Bronchial smooth muscle cell (primary cell): ENCODE results near the gene CTDNEP1. TPM values are rescaled to one million over a fixed set of nuclear protein-coding genes. Genes with fewer than 3 reads are reported as not detected.

Experiments used
- total RNA-seq: library from RNA; depleted of rRNA; stranded (reverse); fragments of >200 nt; gene quantifications from 2 replicates; pipeline ENCODE4 v1.2.1, GENCODE V29; 2014

CTDNEP1 gene
- 19.1 and 23.0 TPM in 2 replicates for total RNA-seq

GRCh38 chr17:7251661-7252175 lies at the start of gene CTDNEP1:
CTDNEP1 (minus strand) TSS chr17:7251734; CDS start chr17:7251296, 438 bp downstream.

GRCh38 chr17:7294614-7295153 lies 43.1 kb upstream of the CTDNEP1 start, which contains the start of gene YBX2:
YBX2 (minus strand) TSS chr17:7294639; CDS start chr17:7294500, 139 bp downstream.

GRCh38 chr17:7281074-7281952 lies 29.8 kb upstream of the CTDNEP1 start, which contains the start of gene SLC2A4:
SLC2A4 (plus strand) TSS chr17:7281718; CDS start chr17:7281935, 217 bp downstream.

GRCh38 chr17:7262192-7262934 lies 10.8 kb upstream of the CTDNEP1 start, which contains the start of gene CLDN7:
CLDN7 (minus strand) TSS chr17:7262478; CDS start chr17:7262043, 435 bp downstream.

GRCh38 chr17:7252176-7253043 lies 876 bp upstream of the CTDNEP1 start, which contains the start of gene ELP5:
ELP5 (plus strand) TSS chr17:7252215; CDS start chr17:7252551, 336 bp downstream.

GRCh38 chr17:7241783-7242716 lies 9.5 kb downstream of the CTDNEP1 start, which contains the start of gene GABARAP:
GABARAP (minus strand) TSS chr17:7242449; CDS start chr17:7242330, 119 bp downstream.

GRCh38 chr17:7239091-7240027 lies 12.2 kb downstream of the CTDNEP1 start, which contains the start of gene PHF23:
PHF23 (minus strand) TSS chr17:7239457; CDS start chr17:7239279, 178 bp downstream.

GRCh38 chr17:7234083-7234951 lies 17.2 kb downstream of the CTDNEP1 start, which contains the start of gene DVL2:
DVL2 (minus strand) TSS chr17:7234517; CDS start chr17:7234262, 255 bp downstream.

GRCh38 chr17:7219812-7220592 lies 31.5 kb downstream of the CTDNEP1 start, which contains the start of the genes ACADVL and DLG4:
ACADVL (plus strand) TSS chr17:7219938; CDS start chr17:7219985, 47 bp downstream.
DLG4 (minus strand) TSS chr17:7219836.

Other genes starting within 250 kb of the CTDNEP1 start
- 28.1 and 30.4 TPM in 2 replicates for gene RNASEK, start 239.1 kb downstream of the CTDNEP1 start, total RNA-seq
- under 0.01 and 0.16 TPM in 2 replicates for gene BCL6B, start 228.7 kb downstream of the CTDNEP1 start, total RNA-seq
- gene SLC16A13, start 215.7 kb downstream of the CTDNEP1 start, total RNA-seq: 0.26 and 0.47 TPM in 2 replicates
- gene SLC16A11, start 207.6 kb downstream of the CTDNEP1 start, total RNA-seq: 0.16 and 0.26 TPM in 2 replicates
- not detected in 2 replicates for gene CLEC10A, start 171.5 kb downstream of the CTDNEP1 start, total RNA-seq
- not detected in 2 replicates for gene ASGR2, start 136.9 kb downstream of the CTDNEP1 start, total RNA-seq
- 0.86 and 1.6 TPM in 2 replicates for gene ASGR1, start 72.4 kb downstream of the CTDNEP1 start, total RNA-seq
- 14.3 and 16.3 TPM in 2 replicates for gene DLG4, start 31.9 kb downstream of the CTDNEP1 start, total RNA-seq
- gene ACADVL, start 31.8 kb downstream of the CTDNEP1 start, total RNA-seq: 233 and 286 TPM in 2 replicates
- gene DVL2, start 17.2 kb downstream of the CTDNEP1 start, total RNA-seq: 106 and 115 TPM in 2 replicates
- 29.5 and 39.6 TPM in 2 replicates for gene PHF23, start 12.3 kb downstream of the CTDNEP1 start, total RNA-seq
- 192 and 205 TPM in 2 replicates for gene GABARAP, start 9.3 kb downstream of the CTDNEP1 start, total RNA-seq
- 19.9 and 22.9 TPM in 2 replicates for gene ELP5, start 481 bp upstream of the CTDNEP1 start, total RNA-seq
- gene CLDN7, start 10.7 kb upstream of the CTDNEP1 start, total RNA-seq: 4.2 and 16.5 TPM in 2 replicates
- 0.09 and 0.16 TPM in 2 replicates for gene SLC2A4, start 30.0 kb upstream of the CTDNEP1 start, total RNA-seq
- gene YBX2, start 42.9 kb upstream of the CTDNEP1 start, total RNA-seq: 0.09 TPM in 1 of 2 replicates, not detected in the other
- 435 and 499 TPM in 2 replicates for gene EIF5A, start 55.9 kb upstream of the CTDNEP1 start, total RNA-seq
- 22.5 and 47.1 TPM in 2 replicates for gene GPS2, start 63.6 kb upstream of the CTDNEP1 start, total RNA-seq
- 18.9 and 25.7 TPM in 2 replicates for gene NEURL4, start 77.6 kb upstream of the CTDNEP1 start, total RNA-seq
- gene ACAP1, start 84.8 kb upstream of the CTDNEP1 start, total RNA-seq: 3.3 and 5.2 TPM in 2 replicates
- 4.6 and 5.4 TPM in 2 replicates for gene KCTD11, start 100.4 kb upstream of the CTDNEP1 start, total RNA-seq
- gene TMEM95, start 103.4 kb upstream of the CTDNEP1 start, total RNA-seq: not detected in 2 replicates
- 0.09 and 0.32 TPM in 2 replicates for gene TNK1, start 129.4 kb upstream of the CTDNEP1 start, total RNA-seq
- gene PLSCR3, start 142.8 kb upstream of the CTDNEP1 start, total RNA-seq: 15.5 and 15.9 TPM in 2 replicates
- gene TMEM256, start 152.4 kb upstream of the CTDNEP1 start, total RNA-seq: 70.3 and 140 TPM in 2 replicates
- gene NLGN2, start 156.1 kb upstream of the CTDNEP1 start, total RNA-seq: 6.8 and 7.1 TPM in 2 replicates
- gene SPEM1, start 168.6 kb upstream of the CTDNEP1 start, total RNA-seq: 0.16 TPM in 1 of 2 replicates, not detected in the other
- not detected in 2 replicates for gene SPEM2, start 173.9 kb upstream of the CTDNEP1 start, total RNA-seq
- not detected in 2 replicates for gene SPEM3, start 177.1 kb upstream of the CTDNEP1 start, total RNA-seq
- gene TMEM102, start 183.7 kb upstream of the CTDNEP1 start, total RNA-seq: 0.60 and 2.4 TPM in 2 replicates
- 1.0 and 1.1 TPM in 2 replicates for gene FGF11, start 187.8 kb upstream of the CTDNEP1 start, total RNA-seq
- 8.8 and 10.1 TPM in 2 replicates for gene CHRNB1, start 193.3 kb upstream of the CTDNEP1 start, total RNA-seq
- 12.5 and 16.4 TPM in 2 replicates for gene ZBTB4, start 227.9 kb upstream of the CTDNEP1 start, total RNA-seq
- not detected in 2 replicates for gene SLC35G6, start 229.7 kb upstream of the CTDNEP1 start, total RNA-seq
- 107 and 113 TPM in 2 replicates for gene POLR2A, start 232.6 kb upstream of the CTDNEP1 start, total RNA-seq